PC-9 (cell line): ENCODE results near the gene TCP11. TPM values are rescaled to one million over a fixed set of nuclear protein-coding genes. Genes with fewer than 3 reads are reported as not detected.

Source experiments
- BruUV-seq: library from RNA; stranded (reverse); fragments of 400-500 nt; replicated peaks from 2 replicates; lab custom pipeline; 2021; lab: Mats Ljungman, UMichigan
- CTCF ChIA-PET: fragments of 300-600 bp; sonication (Branson Sonifier 250); formaldehyde crosslinking; loops from one replicate; lab custom pipeline; 2022; ENCODE audit warnings: antibody characterized with exemption; lab: Charles Lee
- POLR2A ChIA-PET: fragments of 300-600 bp; sonication (Branson Sonifier 250); formaldehyde crosslinking; loops from one replicate; lab custom pipeline; 2022; ENCODE audit warnings: antibody characterized with exemption; ENCODE audit not compliant: unreplicated experiment; lab: Charles Lee
- DNase-seq, 2 experiments: peaks; one replicate each; pipeline versions ENCODE4 v3.0.0 to v3.0.0-alpha.2; 2015 to 2022; ENCODE audit warnings: mixed read lengths in 1 of 2
- H2AFZ ChIP-seq: fragments of 200-600 bp; sonication (generic); 2 replicates; pipeline ENCODE4 v1.8.1; 2017; ENCODE audit warnings: antibody characterized with exemption
- H3F3A ChIP-seq: fragments of 200-600 bp; sonication (generic); 2 replicates; pipeline ENCODE4 v1.8.1; 2017; ENCODE audit warnings: antibody characterized with exemption, mild to moderate bottlenecking, low read depth; ENCODE audit not compliant: insufficient read depth
- H3K27ac ChIP-seq: fragments of 200-600 bp; sonication (generic); 2 replicates; pipeline ENCODE4 v1.6.1; 2016; ENCODE audit warnings: mixed run types
- H3K27me3 ChIP-seq: fragments of 200-600 bp; sonication (generic); 2 replicates; pipeline ENCODE4 v1.6.1; 2016; ENCODE audit warnings: low read depth, mixed run types; ENCODE audit not compliant: insufficient read depth
- H3K36me3 ChIP-seq: fragments of 200-600 bp; sonication (generic); 2 replicates; pipeline ENCODE4 v1.6.1; 2016; ENCODE audit warnings: low read depth, mixed run types
- H3K4me1 ChIP-seq: fragments of 200-600 bp; sonication (generic); replicated peaks from 2 replicates; pipeline ENCODE4 v1.6.1; 2016; ENCODE audit warnings: mixed run types; ENCODE audit not compliant: insufficient read depth
- H3K4me2 ChIP-seq: fragments of 200-600 bp; sonication (generic); 2 replicates; pipeline ENCODE4 v1.6.1; 2017; ENCODE audit warnings: mixed run types
- H3K4me3 ChIP-seq: fragments of 200-600 bp; sonication (generic); 2 replicates; pipeline ENCODE4 v1.6.1; 2016; ENCODE audit warnings: mixed run types
- H3K79me2 ChIP-seq: fragments of 200-600 bp; sonication (generic); 2 replicates; pipeline ENCODE4 v1.6.1; 2017; ENCODE audit warnings: low read depth, mixed run types
- H3K9me2 ChIP-seq: fragments of 200-600 bp; sonication (generic); 2 replicates; pipeline ENCODE4 v1.8.1; 2017; ENCODE audit warnings: mild to moderate bottlenecking; ENCODE audit not compliant: insufficient read depth
- H3K9me3 ChIP-seq: fragments of 200-600 bp; sonication (generic); 2 replicates; pipeline ENCODE4 v1.8.1; 2016; ENCODE audit warnings: low read depth; ENCODE audit not compliant: insufficient read depth
- H4K20me1 ChIP-seq: fragments of 200-600 bp; sonication (generic); 2 replicates; pipeline ENCODE4 v1.8.1; 2017; ENCODE audit not compliant: insufficient read depth
- CTCF ChIP-seq: fragments of 200-600 bp; sonication (generic); conservative IDR thresholded peaks from 2 replicates; pipeline ENCODE4 v1.6.1; 2017; ENCODE audit warnings: mixed run types, antibody characterized with exemption, mild to moderate bottlenecking, moderate library complexity
- EZH2 ChIP-seq: fragments of 200-600 bp; sonication (generic); IDR thresholded peaks from 2 replicates; pipeline ENCODE4 v1.8.0; 2017; ENCODE audit warnings: antibody characterized with exemption, low read depth
- intact Hi-C: fragments of 100-400 bp; cut with micrococcal nuclease; formaldehyde crosslinking; loops from one replicate; pipeline ENCODE4 v1.10.0; 2022; ENCODE audit not compliant: unreplicated experiment
- total RNA-seq: library from RNA; stranded (reverse); gene quantifications from 2 replicates; pipeline ENCODE4 v1.2.3, GENCODE V29; 2021

TCP11 gene
- total RNA-seq, 1 experiment from 2014 or later, result not detected

GRCh38 chr6:35073211-35073610 is 67.9 kb downstream of the TCP11 start:
- BruUV-seq, result no TSS peak
- Histone ChIP-seq H4K20me1 (no peaks in the 10 kb centered on the region), H3K4me2 (no peak overlapping the region), H3K4me3 (no peak overlapping the region), H2AFZ (no peak overlapping the region), H3K27me3 (no peaks in the 10 kb centered on the region), H3K4me1 (no peaks in the 10 kb centered on the region), H3K9me2 (no peaks in the 10 kb centered on the region), H3F3A (no peaks in the 10 kb centered on the region), H3K9me3 (no peaks in the 10 kb centered on the region), H3K79me2 (no peaks in the 10 kb centered on the region), H3K27ac (no peak overlapping the region), H3K36me3 (no peaks in the 10 kb centered on the region)
- TF ChIP-seq EZH2 (no peak), CTCF (no peak)
- intact Hi-C loops, result no loop called here
- DNase-seq, result no peak
- CTCF ChIA-PET, result no interaction called here
- POLR2A ChIA-PET, result interaction anchor here (0.7 kb wide), 1 partner anchor 87 kb away, joined by 5 read pairs; no protein-coding TSS in a partner anchor

- no peak for TF ChIP-seq CTCF
- H3K9me3 ChIP-seq, result no peaks in the 10 kb centered on the region
These were observed 68.5 kb downstream of the TCP11 start for GRCh38 chr6:35072698-35073055.

GRCh38 chr6:35072051-35072697 is 69.0 kb downstream of the TCP11 start:
- no peak overlapping the region for H3K4me2 ChIP-seq

More at GRCh38 chr6:35072698-35073055, 68.5 kb downstream of the TCP11 start:
- Histone ChIP-seq H3K27me3 (no peaks in the 10 kb centered on the region), H3F3A (no peaks in the 10 kb centered on the region), H3K4me1 (no peaks in the 10 kb centered on the region), H3K79me2 (no peaks in the 10 kb centered on the region), H3K27ac (no peak overlapping the region), H2AFZ (no peak overlapping the region), H3K36me3 (no peaks in the 10 kb centered on the region), H3K9me2 (no peaks in the 10 kb centered on the region), H3K4me2 (no peak overlapping the region), H3K4me3 (no peak overlapping the region), H4K20me1 (no peaks in the 10 kb centered on the region)
- no TSS peak for BruUV-seq
- intact Hi-C loops, result no loop called here
- no peak for DNase-seq
- ChIA-PET POLR2A (no interaction called here), CTCF (no interaction called here)

More at GRCh38 chr6:35072051-35072697, 69.0 kb downstream of the TCP11 start:
- Histone ChIP-seq H2AFZ (no peak overlapping the region), H3K4me3 (no peak overlapping the region), H4K20me1 (no peaks in the 10 kb centered on the region), H3K36me3 (no peaks in the 10 kb centered on the region), H3K27ac (no peak overlapping the region), H3K9me2 (no peaks in the 10 kb centered on the region), H3K4me1 (no peaks in the 10 kb centered on the region), H3K9me3 (no peaks in the 10 kb centered on the region), H3F3A (no peaks in the 10 kb centered on the region), H3K79me2 (no peaks in the 10 kb centered on the region), H3K27me3 (no peaks in the 10 kb centered on the region)
- no peak for DNase-seq
- ChIA-PET CTCF (no interaction called here), POLR2A (no interaction called here)
- no TSS peak for BruUV-seq
- intact Hi-C loops, result no loop called here
- no peak for TF ChIP-seq CTCF
- no peak for TF ChIP-seq EZH2
